Smooth muscle cell of trachea (primary cell): ENCODE measurements around the gene MROH7. TPM values are rescaled to one million over a fixed set of nuclear protein-coding genes. Genes with fewer than 3 reads are reported as not detected.

ENCODE experiments used
- total RNA-seq: library from RNA; depleted of rRNA; stranded (reverse); fragments of >200 nt; gene quantifications from 2 replicates; pipeline ENCODE4 v1.2.1, GENCODE V29; 2014

Gene MROH7
- under 0.01 and 0.50 TPM in 2 replicates for total RNA-seq

DNA sequence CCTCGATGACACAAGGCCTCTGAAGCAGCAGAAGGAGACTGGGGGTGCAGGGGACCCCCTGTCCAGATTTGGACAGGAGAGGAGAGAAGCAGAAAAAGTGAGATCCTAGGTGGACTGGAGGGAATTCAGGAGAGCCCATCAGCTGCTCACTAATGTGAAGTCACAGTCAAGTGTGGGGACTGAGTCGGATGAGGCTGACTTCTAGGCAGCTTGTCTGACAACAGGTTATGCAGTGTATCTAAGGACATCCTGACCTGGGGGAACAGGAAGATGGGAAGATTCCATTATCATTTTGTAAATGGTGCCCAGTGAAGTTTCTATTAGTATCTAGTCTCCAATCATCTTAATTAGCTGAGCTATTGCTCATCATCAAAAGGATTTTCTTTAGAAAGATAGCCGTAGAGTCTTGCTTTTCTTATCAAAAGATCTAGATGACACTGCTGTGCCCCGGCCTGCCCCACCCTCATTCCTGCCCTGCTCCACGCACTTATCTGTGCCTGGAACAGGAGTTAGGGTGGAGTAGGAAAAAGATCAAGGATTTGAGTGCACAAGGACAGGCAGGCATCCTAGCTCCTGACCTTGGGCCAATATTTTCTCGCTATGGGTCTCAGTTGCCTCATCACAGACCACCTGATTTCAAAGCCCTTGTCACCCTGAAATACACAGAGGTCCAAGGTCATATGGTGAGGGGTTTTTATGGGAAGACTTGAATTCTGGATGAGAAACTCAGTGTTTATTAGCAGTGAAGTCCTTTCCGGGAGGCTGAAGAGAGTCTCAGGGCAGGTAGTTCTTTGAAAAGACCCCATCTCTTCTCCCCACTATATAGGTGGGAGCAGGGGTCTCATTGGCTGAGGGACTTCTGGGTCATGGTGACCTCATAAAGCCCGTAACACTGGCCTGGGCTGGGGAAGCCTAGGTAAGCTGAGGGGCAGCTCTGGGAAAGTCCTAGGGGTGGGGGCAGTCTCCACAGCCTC lies at the start of gene MROH7:
TSS of gene MROH7 (plus strand) at position 924 of the 974 bp plus-strand sequence. CDS start 11,141 bp downstream, outside the sequence.

DNA sequence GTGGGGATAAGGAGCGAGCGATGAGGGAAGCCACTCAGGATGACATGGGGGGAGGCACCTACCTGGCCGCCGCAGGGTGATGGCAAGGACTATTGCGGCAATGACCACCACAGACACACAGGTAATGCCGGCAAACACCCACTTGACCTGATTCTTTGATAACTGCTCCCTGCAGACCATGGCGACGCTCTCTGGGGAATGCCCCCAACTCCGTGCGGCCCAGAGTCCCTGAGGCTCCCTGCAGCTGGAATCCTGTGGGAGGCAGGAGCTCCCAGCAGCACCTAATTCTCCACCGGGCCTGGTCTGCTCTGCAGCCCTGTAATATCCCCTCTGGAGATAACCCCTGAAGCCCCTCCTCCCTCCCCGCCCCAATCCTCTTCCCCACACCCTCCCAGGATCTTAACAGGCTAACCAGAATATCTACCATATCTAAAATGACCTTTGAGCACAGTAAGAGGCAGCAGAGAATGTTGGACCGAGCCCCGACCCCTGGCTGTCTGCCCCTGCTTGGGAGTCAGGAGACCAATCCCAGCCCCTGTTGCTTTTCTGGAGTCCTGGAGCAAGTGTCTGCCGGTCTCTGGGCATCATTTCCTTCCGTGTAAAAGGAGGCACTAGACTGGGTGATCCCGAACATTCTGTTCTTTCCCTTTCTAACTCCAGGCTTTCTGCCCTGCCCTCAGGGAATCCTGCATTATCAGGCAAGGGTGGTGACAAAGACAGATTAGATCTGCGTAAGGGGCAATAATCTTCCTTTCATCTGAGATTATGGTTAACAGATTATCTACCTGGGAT lies 18.2 kb upstream of the MROH7 start, which contains the start of gene FAM151A:
TSS of gene FAM151A (minus strand) at position 310 of the 792 bp plus-strand sequence. CDS start at position 180, 130 bp downstream.

DNA sequence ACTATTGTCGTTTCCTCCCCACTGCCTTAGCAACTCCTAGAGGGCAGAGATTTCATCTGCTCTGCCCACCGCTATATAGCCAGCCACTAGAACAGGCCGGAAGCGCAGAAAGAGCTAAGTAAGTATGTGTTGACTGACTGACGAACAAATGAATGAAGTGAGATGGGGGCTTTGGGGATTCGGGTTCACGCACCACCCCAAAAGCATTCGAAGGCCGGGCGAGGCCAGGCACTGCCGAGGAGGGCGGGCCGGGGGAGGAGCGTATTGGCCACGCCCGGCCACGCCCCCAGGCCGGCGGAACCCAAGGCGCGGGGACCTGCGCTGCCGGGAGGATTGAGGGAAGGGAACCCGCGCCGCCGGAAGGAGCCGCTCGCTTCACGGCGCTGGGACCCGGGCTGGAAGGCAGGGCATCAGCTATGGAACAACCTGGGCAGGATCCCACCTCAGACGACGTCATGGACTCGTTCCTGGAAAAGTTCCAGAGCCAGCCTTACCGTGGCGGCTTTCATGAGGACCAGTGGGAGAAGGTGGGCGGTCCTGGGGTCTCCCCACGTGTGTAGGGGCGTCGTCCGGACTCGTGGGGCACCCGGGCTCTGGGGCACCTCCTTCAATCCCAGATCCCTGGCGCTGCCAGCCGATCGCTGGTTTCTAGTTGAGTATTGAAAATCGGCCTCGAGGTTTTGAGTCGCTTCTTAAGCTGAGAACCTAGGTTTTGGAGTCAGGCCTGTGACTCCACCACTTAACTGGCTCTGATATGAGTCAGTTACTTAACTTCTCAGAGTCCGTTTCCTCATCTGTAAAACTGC lies 74.1 kb downstream of the MROH7 start, which contains the start of gene TTC4:
TSS of gene TTC4 (plus strand) at position 369 of the 806 bp plus-strand sequence. CDS start at position 417, 48 bp downstream.

Other genes starting within 250 kb of the MROH7 start
- 10.5 and 18.9 TPM in 2 replicates for gene SSBP3, start 235.4 kb upstream of the MROH7 start, total RNA-seq
- 2.9 and 7.6 TPM in 2 replicates for gene ACOT11, start 93.6 kb upstream of the MROH7 start, total RNA-seq
- gene FAM151A, start 18.3 kb upstream of the MROH7 start, total RNA-seq = not detected in 2 replicates
- gene TTC4, start 74.1 kb downstream of the MROH7 start, total RNA-seq = 23.0 and 26.0 TPM in 2 replicates
- 3.6 and 6.8 TPM in 2 replicates for gene PARS2, start 122.7 kb downstream of the MROH7 start, total RNA-seq
- gene TTC22, start 159.5 kb downstream of the MROH7 start, total RNA-seq = under 0.01 TPM in 2 replicates
- gene DHCR24, start 245.4 kb downstream of the MROH7 start, total RNA-seq = 146 and 179 TPM in 2 replicates